Osteoblast (primary cell): ENCODE measurements around the gene SVEP1. TPM values are rescaled to one million over a fixed set of nuclear protein-coding genes. Genes with fewer than 3 reads are reported as not detected.

ENCODE experiments used
- DNase-seq: peaks from one replicate; pipeline ENCODE4 v3.0.0; 2011; ENCODE audit warnings: low spot score, mixed read lengths; ENCODE audit not compliant: insufficient read length; ENCODE audit errors: missing footprints
- H2AFZ ChIP-seq: 2 replicates; pipeline ENCODE4 v1.6.0; 2011; ENCODE audit warnings: mild to moderate bottlenecking, low read length
- H3K27ac ChIP-seq: 2 replicates; pipeline ENCODE4 v1.5.1; 2011; ENCODE audit warnings: mild to moderate bottlenecking, low read depth, low read length, moderate library complexity
- H3K27me3 ChIP-seq: 2 replicates; pipeline ENCODE4 v1.6.0; 2012; ENCODE audit warnings: mild to moderate bottlenecking, control low read depth, inconsistent platforms, low read length, moderate library complexity; ENCODE audit not compliant: insufficient read depth
- H3K36me3 ChIP-seq: 2 replicates; pipeline ENCODE4 v1.5.1; 2011; ENCODE audit warnings: mild to moderate bottlenecking, low read length, control low read depth, moderate library complexity; ENCODE audit not compliant: insufficient read depth
- H3K4me1 ChIP-seq: 2 replicates; pipeline ENCODE4 v1.5.1; 2011; ENCODE audit warnings: mild to moderate bottlenecking, low read length, control low read depth, moderate library complexity; ENCODE audit not compliant: insufficient read depth
- H3K4me2 ChIP-seq: 2 replicates; pipeline ENCODE4 v1.6.0; 2011; ENCODE audit warnings: mild to moderate bottlenecking, low read length; ENCODE audit not compliant: insufficient read depth
- H3K4me3 ChIP-seq: fragments of 200-600 bp; sonication (generic); 3 replicates; pipeline ENCODE4 v1.5.1; 2012; ENCODE audit warnings: mild to moderate bottlenecking, low read length, inconsistent platforms; ENCODE audit not compliant: insufficient read depth
- H3K79me2 ChIP-seq: 2 replicates; pipeline ENCODE4 v1.6.0; 2012; ENCODE audit warnings: mild to moderate bottlenecking, low read length, control low read depth, inconsistent platforms; ENCODE audit not compliant: insufficient read depth
- H3K9me3 ChIP-seq: 2 replicates; pipeline ENCODE4 v1.5.1; 2011; ENCODE audit warnings: low read depth, low read length, control low read depth
- H4K20me1 ChIP-seq: 2 replicates; pipeline ENCODE4 v1.6.0; 2012; ENCODE audit warnings: mild to moderate bottlenecking, low read length, control low read depth; ENCODE audit not compliant: insufficient read depth
- total RNA-seq: library from RNA; depleted of rRNA; stranded (reverse); fragments of >200 nt; gene quantifications from 2 replicates; pipeline ENCODE4 v1.2.3, GENCODE V29; 2012
- TF ChIP-seq, protein P1 (sequence below): IDR thresholded peaks from 2 replicates; pipeline ENCODE4 v1.5.1; 2011; ENCODE audit warnings: mild to moderate bottlenecking, low read depth, low read length, moderate library complexity; ENCODE audit errors: extremely low read depth

Gene SVEP1
- total RNA-seq, 1 donor = 37.6 TPM

DNA sequence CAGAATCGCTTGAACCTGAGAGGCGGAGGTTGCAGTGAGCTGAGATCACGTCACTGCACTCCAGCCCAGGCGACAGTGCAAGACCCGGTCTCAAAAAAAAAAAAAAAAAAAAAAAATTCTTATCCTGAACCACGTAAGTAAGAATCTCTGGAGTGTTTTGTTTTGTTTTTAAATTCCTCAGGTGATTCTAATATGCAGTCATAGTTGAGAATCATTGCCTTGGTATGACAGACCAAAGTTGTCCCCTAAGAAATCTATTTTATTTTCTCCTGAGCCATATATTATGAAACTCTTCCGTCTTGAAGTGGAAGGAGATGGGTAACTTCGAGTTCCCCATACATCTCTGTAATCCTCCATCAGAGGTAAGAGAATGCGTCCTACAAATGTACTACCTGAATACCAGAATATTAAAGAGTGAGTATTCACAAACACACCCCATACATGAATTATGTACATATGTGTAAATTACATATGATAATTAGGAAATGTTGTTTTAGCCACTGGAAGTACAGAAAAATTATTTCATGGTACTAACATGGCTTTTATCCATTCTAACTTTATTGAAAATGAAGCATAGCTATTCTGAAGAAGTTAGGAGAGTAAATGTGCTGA lies 26.7 kb upstream of the SVEP1 start:
- Histone ChIP-seq H3K4me3 (no peak overlapping the region), H4K20me1 (no peaks in the 10 kb centered on the region), H3K9me3 (no peaks in the 10 kb centered on the region), H2AFZ (no peak overlapping the region), H3K4me1 (no peaks in the 10 kb centered on the region), H3K79me2 (no peaks in the 10 kb centered on the region), H3K36me3 (no peaks in the 10 kb centered on the region), H3K4me2 (no peak overlapping the region), H3K27ac (no peak overlapping the region), H3K27me3 (no peaks in the 10 kb centered on the region)
- no peak for DNase-seq
- TF ChIP-seq, protein P1, sequence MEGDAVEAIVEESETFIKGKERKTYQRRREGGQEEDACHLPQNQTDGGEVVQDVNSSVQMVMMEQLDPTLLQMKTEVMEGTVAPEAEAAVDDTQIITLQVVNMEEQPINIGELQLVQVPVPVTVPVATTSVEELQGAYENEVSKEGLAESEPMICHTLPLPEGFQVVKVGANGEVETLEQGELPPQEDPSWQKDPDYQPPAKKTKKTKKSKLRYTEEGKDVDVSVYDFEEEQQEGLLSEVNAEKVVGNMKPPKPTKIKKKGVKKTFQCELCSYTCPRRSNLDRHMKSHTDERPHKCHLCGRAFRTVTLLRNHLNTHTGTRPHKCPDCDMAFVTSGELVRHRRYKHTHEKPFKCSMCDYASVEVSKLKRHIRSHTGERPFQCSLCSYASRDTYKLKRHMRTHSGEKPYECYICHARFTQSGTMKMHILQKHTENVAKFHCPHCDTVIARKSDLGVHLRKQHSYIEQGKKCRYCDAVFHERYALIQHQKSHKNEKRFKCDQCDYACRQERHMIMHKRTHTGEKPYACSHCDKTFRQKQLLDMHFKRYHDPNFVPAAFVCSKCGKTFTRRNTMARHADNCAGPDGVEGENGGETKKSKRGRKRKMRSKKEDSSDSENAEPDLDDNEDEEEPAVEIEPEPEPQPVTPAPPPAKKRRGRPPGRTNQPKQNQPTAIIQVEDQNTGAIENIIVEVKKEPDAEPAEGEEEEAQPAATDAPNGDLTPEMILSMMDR = no peak

DNA sequence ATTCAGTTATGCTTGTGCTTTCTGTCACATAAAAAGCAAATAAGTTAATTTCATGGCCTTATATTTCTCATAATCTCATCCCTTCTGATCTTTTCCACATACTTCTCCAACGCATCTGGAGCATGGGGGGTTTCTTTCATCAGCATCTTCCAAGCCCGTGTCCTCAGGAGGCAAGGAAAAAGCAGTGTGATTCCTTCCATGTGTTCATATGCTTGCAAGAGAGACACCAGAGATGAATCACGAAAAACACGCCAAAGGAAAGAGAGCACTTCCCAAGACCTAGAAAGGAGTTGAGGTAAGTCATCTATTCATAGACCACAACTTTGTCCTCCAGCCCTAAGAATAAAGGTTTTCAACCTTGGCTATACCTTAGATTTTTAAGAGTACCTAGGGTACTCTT lies 26.0 kb upstream of the SVEP1 start:
- no peak for DNase-seq
- Histone ChIP-seq H3K9me3 (no peaks in the 10 kb centered on the region), H4K20me1 (no peaks in the 10 kb centered on the region), H3K36me3 (no peaks in the 10 kb centered on the region), H3K4me1 (no peaks in the 10 kb centered on the region), H3K27ac (no peak overlapping the region), H3K79me2 (no peaks in the 10 kb centered on the region), H2AFZ (no peak overlapping the region), H3K4me2 (no peak overlapping the region), H3K4me3 (no peak overlapping the region), H3K27me3 (no peaks in the 10 kb centered on the region)
- TF ChIP-seq, protein P1 = no peak

DNA sequence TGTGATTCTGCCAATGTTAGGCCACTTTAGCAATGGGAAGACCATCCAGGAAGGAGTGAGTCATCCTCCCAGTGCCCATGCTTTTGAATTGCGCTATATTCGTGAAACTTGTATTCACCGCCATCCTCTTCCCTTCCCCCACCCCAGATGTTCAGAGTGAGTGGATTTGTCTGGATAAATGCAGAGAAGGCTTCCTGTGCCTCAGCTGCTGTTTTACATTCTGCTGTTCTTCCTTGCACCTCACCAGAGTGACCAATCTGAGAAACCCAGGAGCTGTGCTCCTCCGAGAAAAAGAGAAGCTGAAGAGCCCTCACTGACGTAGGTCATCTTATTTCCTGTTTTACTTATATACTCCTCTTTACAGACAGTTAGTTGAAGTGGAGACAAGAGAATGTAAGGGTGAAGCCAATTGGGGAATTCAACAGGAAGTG lies 24.6 kb upstream of the SVEP1 start:
- Histone ChIP-seq H3K9me3 (no peaks in the 10 kb centered on the region), H3K27me3 (no peaks in the 10 kb centered on the region), H3K4me3 (no peak overlapping the region), H3K36me3 (no peaks in the 10 kb centered on the region), H4K20me1 (no peaks in the 10 kb centered on the region), H3K4me2 (no peak overlapping the region), H3K79me2 (no peaks in the 10 kb centered on the region), H3K4me1 (no peaks in the 10 kb centered on the region), H2AFZ (no peak overlapping the region), H3K27ac (no peak overlapping the region)
- DNase-seq = no peak
- TF ChIP-seq, protein P1 = no peak

DNA sequence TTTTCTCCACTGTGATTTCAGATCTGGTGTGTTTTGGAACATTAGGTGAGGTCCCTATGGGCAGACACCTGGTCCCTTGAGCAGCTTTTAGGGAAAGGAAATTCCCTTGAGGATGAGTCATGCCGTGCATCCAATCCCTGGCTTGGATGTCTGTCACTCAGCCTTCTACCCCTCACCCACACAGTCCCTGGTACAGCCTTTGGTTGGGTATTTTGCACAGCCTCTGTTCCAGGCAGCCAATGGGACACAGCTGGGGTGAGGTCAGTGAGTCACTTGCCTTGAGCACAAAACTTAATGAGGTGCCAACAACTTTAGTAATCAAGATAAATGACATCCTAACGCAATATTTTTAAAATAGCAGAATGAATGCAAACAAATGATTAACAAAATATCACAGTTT lies 22.7 kb upstream of the SVEP1 start:
- Histone ChIP-seq H3K79me2 (no peaks in the 10 kb centered on the region), H4K20me1 (no peaks in the 10 kb centered on the region), H3K4me2 (no peak overlapping the region), H3K27ac (no peak overlapping the region), H3K4me3 (no peak overlapping the region), H3K9me3 (no peaks in the 10 kb centered on the region), H3K4me1 (no peaks in the 10 kb centered on the region), H2AFZ (no peak overlapping the region), H3K36me3 (no peaks in the 10 kb centered on the region), H3K27me3 (no peaks in the 10 kb centered on the region)
- TF ChIP-seq, protein P1 = no peak
- no peak for DNase-seq
